ENCODE results near the gene ZBTB16.

Gene ZBTB16

DNA sequence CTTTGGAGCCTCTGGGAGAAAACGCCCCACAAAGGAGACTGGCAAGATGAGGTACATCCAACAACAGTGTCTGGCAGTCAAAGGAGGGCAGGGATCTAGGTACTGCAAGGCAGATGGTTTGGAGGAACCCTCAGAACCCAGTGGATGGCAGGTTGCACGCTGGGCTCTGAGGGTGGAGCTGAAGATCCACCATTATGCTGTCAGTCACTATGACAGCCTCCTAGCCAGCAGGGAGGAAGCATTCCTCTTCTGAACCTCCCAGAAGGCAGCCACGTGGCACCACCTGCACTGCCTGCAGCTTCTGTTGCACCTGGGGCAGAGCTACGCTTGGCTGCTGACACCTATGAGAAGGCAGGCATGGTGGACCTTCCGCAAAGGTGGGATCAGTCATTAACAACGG, 44.4 kb upstream of the ZBTB16 start:
- Histone ChIP-seq H3K27me3 (ENCODE audit: insufficient read depth, poor library complexity, severe bottlenecking) (no peaks in the 10 kb centered on the region), H3K27ac (replicated peaks) (no peak overlapping the region), H3K4me3 (replicated peaks; ENCODE audit: insufficient read depth, low read length) (no peak overlapping the region)
- TF ChIP-seq SPI1 (IDR thresholded peaks at IDR 0.05; ENCODE audit: borderline replicate concordance, low read depth) (no peak), GABPA (IDR thresholded peaks at IDR 0.05; ENCODE audit: low read depth) (no peak), POLR2AphosphoS5 (IDR thresholded peaks at IDR 0.05; ENCODE audit: low read depth) (no peak)
- TF ChIP-seq, protein P1, sequence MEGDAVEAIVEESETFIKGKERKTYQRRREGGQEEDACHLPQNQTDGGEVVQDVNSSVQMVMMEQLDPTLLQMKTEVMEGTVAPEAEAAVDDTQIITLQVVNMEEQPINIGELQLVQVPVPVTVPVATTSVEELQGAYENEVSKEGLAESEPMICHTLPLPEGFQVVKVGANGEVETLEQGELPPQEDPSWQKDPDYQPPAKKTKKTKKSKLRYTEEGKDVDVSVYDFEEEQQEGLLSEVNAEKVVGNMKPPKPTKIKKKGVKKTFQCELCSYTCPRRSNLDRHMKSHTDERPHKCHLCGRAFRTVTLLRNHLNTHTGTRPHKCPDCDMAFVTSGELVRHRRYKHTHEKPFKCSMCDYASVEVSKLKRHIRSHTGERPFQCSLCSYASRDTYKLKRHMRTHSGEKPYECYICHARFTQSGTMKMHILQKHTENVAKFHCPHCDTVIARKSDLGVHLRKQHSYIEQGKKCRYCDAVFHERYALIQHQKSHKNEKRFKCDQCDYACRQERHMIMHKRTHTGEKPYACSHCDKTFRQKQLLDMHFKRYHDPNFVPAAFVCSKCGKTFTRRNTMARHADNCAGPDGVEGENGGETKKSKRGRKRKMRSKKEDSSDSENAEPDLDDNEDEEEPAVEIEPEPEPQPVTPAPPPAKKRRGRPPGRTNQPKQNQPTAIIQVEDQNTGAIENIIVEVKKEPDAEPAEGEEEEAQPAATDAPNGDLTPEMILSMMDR (IDR thresholded peaks at IDR 0.05; ENCODE audit: insufficient read depth, low read length), result no peak
- TF ChIP-seq, protein P2, sequence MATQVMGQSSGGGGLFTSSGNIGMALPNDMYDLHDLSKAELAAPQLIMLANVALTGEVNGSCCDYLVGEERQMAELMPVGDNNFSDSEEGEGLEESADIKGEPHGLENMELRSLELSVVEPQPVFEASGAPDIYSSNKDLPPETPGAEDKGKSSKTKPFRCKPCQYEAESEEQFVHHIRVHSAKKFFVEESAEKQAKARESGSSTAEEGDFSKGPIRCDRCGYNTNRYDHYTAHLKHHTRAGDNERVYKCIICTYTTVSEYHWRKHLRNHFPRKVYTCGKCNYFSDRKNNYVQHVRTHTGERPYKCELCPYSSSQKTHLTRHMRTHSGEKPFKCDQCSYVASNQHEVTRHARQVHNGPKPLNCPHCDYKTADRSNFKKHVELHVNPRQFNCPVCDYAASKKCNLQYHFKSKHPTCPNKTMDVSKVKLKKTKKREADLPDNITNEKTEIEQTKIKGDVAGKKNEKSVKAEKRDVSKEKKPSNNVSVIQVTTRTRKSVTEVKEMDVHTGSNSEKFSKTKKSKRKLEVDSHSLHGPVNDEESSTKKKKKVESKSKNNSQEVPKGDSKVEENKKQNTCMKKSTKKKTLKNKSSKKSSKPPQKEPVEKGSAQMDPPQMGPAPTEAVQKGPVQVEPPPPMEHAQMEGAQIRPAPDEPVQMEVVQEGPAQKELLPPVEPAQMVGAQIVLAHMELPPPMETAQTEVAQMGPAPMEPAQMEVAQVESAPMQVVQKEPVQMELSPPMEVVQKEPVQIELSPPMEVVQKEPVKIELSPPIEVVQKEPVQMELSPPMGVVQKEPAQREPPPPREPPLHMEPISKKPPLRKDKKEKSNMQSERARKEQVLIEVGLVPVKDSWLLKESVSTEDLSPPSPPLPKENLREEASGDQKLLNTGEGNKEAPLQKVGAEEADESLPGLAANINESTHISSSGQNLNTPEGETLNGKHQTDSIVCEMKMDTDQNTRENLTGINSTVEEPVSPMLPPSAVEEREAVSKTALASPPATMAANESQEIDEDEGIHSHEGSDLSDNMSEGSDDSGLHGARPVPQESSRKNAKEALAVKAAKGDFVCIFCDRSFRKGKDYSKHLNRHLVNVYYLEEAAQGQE (IDR thresholded peaks at IDR 0.05; ENCODE audit: insufficient replicate concordance, low read depth), result no peak
- DNase-seq (ENCODE audit: low read depth in 1 of 2, low spot score in 1 of 2), result no peak

DNA sequence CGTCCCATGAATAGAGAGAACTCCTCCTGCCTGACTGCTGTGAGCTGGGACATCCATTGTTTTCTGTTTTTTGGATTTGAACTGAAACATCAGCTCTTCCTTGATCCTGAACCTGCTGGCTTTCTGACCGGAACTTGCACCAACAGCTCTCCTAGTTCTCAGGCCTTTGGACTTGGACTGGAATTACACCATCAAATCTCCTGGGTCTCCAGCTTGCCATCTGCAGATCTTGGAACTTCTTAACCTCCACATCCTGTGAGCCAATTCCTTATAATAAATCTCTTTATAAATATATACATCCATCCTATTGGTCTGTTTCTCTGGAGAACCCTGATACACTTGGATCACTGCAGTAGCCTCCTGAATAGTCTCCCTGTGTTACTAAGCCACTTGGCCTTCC, 42.5 kb upstream of the ZBTB16 start:
- Histone ChIP-seq H3K27me3 (ENCODE audit: insufficient read depth, poor library complexity, severe bottlenecking) (no peaks in the 10 kb centered on the region), H3K4me3 (replicated peaks; ENCODE audit: insufficient read depth, low read length) (no peak overlapping the region), H3K27ac (replicated peaks) (no peak overlapping the region)
- TF ChIP-seq POLR2AphosphoS5 (IDR thresholded peaks at IDR 0.05; ENCODE audit: low read depth) (no peak), GABPA (IDR thresholded peaks at IDR 0.05; ENCODE audit: low read depth) (no peak), SPI1 (IDR thresholded peaks at IDR 0.05; ENCODE audit: borderline replicate concordance, low read depth) (no peak)
- TF ChIP-seq, protein P1 (IDR thresholded peaks at IDR 0.05; ENCODE audit: insufficient read depth, low read length), result no peak
- TF ChIP-seq, protein P2 (IDR thresholded peaks at IDR 0.05; ENCODE audit: insufficient replicate concordance, low read depth), result no peak
- no peak for DNase-seq (ENCODE audit: low read depth in 1 of 2, low spot score in 1 of 2)

DNA sequence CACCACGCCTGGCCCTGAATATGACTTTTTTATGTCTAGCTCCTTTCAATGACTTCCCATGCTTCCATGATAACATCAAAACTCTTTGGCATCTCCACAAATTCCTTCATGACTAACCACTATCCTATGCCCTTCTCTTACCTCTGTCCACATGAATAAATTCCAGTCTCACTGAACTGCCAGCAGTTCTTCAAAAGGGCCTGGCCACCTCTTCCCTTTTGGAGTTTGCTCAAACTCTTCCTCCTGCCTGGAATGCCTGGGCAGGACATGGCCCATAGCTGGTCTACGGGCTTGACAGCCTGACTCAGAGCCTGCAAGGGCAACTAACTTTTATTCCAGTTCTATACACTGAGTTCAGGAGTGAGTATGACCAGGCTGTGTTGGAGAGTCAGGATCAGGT, 41.8 kb upstream of the ZBTB16 start:
- TF ChIP-seq, protein P1 (IDR thresholded peaks at IDR 0.05; ENCODE audit: insufficient read depth, low read length), result no peak
- TF ChIP-seq, protein P2 (IDR thresholded peaks at IDR 0.05; ENCODE audit: insufficient replicate concordance, low read depth), result no peak
- TF ChIP-seq SPI1 (IDR thresholded peaks at IDR 0.05; ENCODE audit: borderline replicate concordance, low read depth) (no peak), POLR2AphosphoS5 (IDR thresholded peaks at IDR 0.05; ENCODE audit: low read depth) (no peak), GABPA (IDR thresholded peaks at IDR 0.05; ENCODE audit: low read depth) (no peak)
- H3K4me3 ChIP-seq (replicated peaks; ENCODE audit: insufficient read depth, low read length), result no peak overlapping the region
- no peak for DNase-seq (ENCODE audit: low read depth in 1 of 2, low spot score in 1 of 2)
- H3K27me3 ChIP-seq (ENCODE audit: insufficient read depth, poor library complexity, severe bottlenecking), result no peaks in the 10 kb centered on the region
- H3K27ac ChIP-seq (replicated peaks), result no peak overlapping the region

Data from HL-60 (cell line).